GM18861 (cell line): Measurements from ENCODE around the gene PNKD.
"Not testable (repeated sequence)": the region's sequence is repeated elsewhere in the genome, so short reads cannot be mapped to it uniquely, and the experiment has no call there.

Experiments
- ATAC-seq: cut with Tn5 transposase; IDR thresholded peaks from one replicate; pipeline ENCODE4 v1.9.1; 2021; ENCODE audit not compliant: unreplicated experiment

Gene PNKD

GRCh38 chr2:218314764-218315163 lies 44.4 kb downstream of the PNKD start:
- ATAC-seq, result not testable (repeated sequence)

GRCh38 chr2:218315397-218315796 lies 45.1 kb downstream of the PNKD start:
- ATAC-seq, result no peak

GRCh38 chr2:218317303-218317630 lies 46.9 kb downstream of the PNKD start:
- no peak for ATAC-seq

GRCh38 chr2:218317835-218318234 lies 47.5 kb downstream of the PNKD start:
- no peak for ATAC-seq

- ATAC-seq, result no peak
Observed at GRCh38 chr2:218318241-218318640, 47.9 kb downstream of the PNKD start.

GRCh38 chr2:218319813-218320365 lies 49.6 kb downstream of the PNKD start:
- ATAC-seq, result no peak

- no peak for ATAC-seq
Observed at GRCh38 chr2:218320704-218321336, 50.5 kb downstream of the PNKD start.

- ATAC-seq, result peak; percentile 69
Observed at GRCh38 chr2:218322768-218323525, 52.6 kb downstream of the PNKD start.

- ATAC-seq, result no peak
Observed at GRCh38 chr2:218323526-218324472, 53.5 kb downstream of the PNKD start.

- ATAC-seq, result no peak
Observed at GRCh38 chr2:218325566-218326160, 55.3 kb downstream of the PNKD start.

GRCh38 chr2:218326315-218326714 lies 56.0 kb downstream of the PNKD start:
- no peak for ATAC-seq

GRCh38 chr2:218327451-218328210 lies 57.3 kb downstream of the PNKD start:
- no peak for ATAC-seq

- ATAC-seq, result no peak
Observed at GRCh38 chr2:218328294-218328693, 58.0 kb downstream of the PNKD start.

GRCh38 chr2:218329027-218329825 lies 58.9 kb downstream of the PNKD start:
- ATAC-seq, result peak; percentile 25

- ATAC-seq, result peak; percentile 36
Observed at GRCh38 chr2:218329826-218330593, 59.7 kb downstream of the PNKD start.

GRCh38 chr2:218331745-218332144 lies 61.4 kb downstream of the PNKD start:
- no peak for ATAC-seq

GRCh38 chr2:218332288-218332687 lies 62.0 kb downstream of the PNKD start:
- ATAC-seq, result no peak

- ATAC-seq, result no peak
Observed at GRCh38 chr2:218332920-218333645, 62.8 kb downstream of the PNKD start.
